Keratinocyte (primary cell): ENCODE measurements around the gene MFSD12. TPM values are rescaled to one million over a fixed set of nuclear protein-coding genes. Genes with fewer than 3 reads are reported as not detected.

Source experiments
- DNase-seq: peaks from one replicate; pipeline ENCODE4 v3.0.0-alpha.2; 2011; ENCODE audit warnings: low read depth, missing footprints, low spot score
- FAIRE-seq: peaks from 2 replicates; lab custom pipeline; 2011; peaks lifted over from hg19 to GRCh38; lab: Jason Lieb, UNC
- H2AFZ ChIP-seq: 2 replicates; pipeline ENCODE4 v1.6.0; 2012; ENCODE audit warnings: low read length, control low read depth, inconsistent platforms; ENCODE audit not compliant: control insufficient read depth
- H3K27ac ChIP-seq: 2 replicates; pipeline ENCODE4 v1.5.1; 2011; ENCODE audit warnings: low read length; ENCODE audit not compliant: control insufficient read depth, insufficient read depth
- H3K27me3 ChIP-seq: 3 replicates; pipeline ENCODE4 v1.6.0; 2011; ENCODE audit warnings: low read length; ENCODE audit not compliant: control insufficient read depth, insufficient read depth; ENCODE audit errors: extremely low read depth
- H3K36me3 ChIP-seq, 2 experiments: 2 replicates in 1 of 2; 3 replicates in 1 of 2; pipeline ENCODE4 v1.5.1; 2011; ENCODE audit warnings: low read length in 2 of 2, mild to moderate bottlenecking in 1 of 2; ENCODE audit not compliant: control insufficient read depth in 2 of 2, insufficient read depth in 2 of 2; ENCODE audit errors: extremely low read depth in 1 of 2
- H3K4me1 ChIP-seq: 3 replicates; pipeline ENCODE4 v1.5.1; 2011; ENCODE audit warnings: low read length; ENCODE audit not compliant: control insufficient read depth, insufficient read depth; ENCODE audit errors: extremely low read depth
- H3K4me2 ChIP-seq: 3 replicates; pipeline ENCODE4 v1.6.0; 2011; ENCODE audit warnings: low read depth, low read length; ENCODE audit not compliant: control insufficient read depth, insufficient read depth; ENCODE audit errors: extremely low read depth
- H3K4me3 ChIP-seq, 3 experiments: fragments of 200-600 bp in 1 of 3; sonication (generic) in 1 of 3; 2 replicates in 2 of 3; 3 replicates in 1 of 3; pipeline ENCODE4 v1.5.1; 2011 to 2016; ENCODE audit warnings: low read length in 3 of 3, mild to moderate bottlenecking in 3 of 3, control low read depth in 2 of 3, inconsistent platforms in 1 of 3, low read depth in 1 of 3, mixed read lengths in 1 of 3, mixed run types in 1 of 3, moderate library complexity in 1 of 3; ENCODE audit not compliant: control insufficient read depth in 2 of 3, insufficient read depth in 2 of 3; ENCODE audit errors: extremely low read depth in 1 of 3
- H3K79me2 ChIP-seq: 2 replicates; pipeline ENCODE4 v1.6.0; 2012; ENCODE audit warnings: low read length; ENCODE audit not compliant: control insufficient read depth, insufficient read depth
- H3K9ac ChIP-seq: 3 replicates; pipeline ENCODE4 v1.6.0; 2011; ENCODE audit warnings: low read length; ENCODE audit not compliant: control insufficient read depth, insufficient read depth; ENCODE audit errors: extremely low read depth
- H3K9me1 ChIP-seq: 3 replicates; pipeline ENCODE4 v1.6.0; 2011; ENCODE audit warnings: low read length; ENCODE audit not compliant: control insufficient read depth, insufficient read depth; ENCODE audit errors: extremely low read depth
- H3K9me3 ChIP-seq: 2 replicates; pipeline ENCODE4 v1.5.1; 2012; ENCODE audit warnings: low read depth, low read length; ENCODE audit not compliant: control insufficient read depth
- H4K20me1 ChIP-seq: 3 replicates; pipeline ENCODE4 v1.6.0; 2011; ENCODE audit warnings: low read length; ENCODE audit not compliant: control insufficient read depth, insufficient read depth; ENCODE audit errors: extremely low read depth
- CTCF ChIP-seq, 3 experiments: IDR thresholded peaks in 1 of 3; conservative IDR thresholded peaks in 1 of 3; optimal IDR thresholded peaks in 1 of 3; 2 replicates in 2 of 3; 3 replicates in 1 of 3; pipeline versions ENCODE3 to v1.5.1; 2011; ENCODE audit warnings: low read length in 3 of 3, mild to moderate bottlenecking in 3 of 3, moderate library complexity in 2 of 3, control low read depth in 1 of 3, inconsistent platforms in 1 of 3; ENCODE audit not compliant: insufficient read depth in 2 of 3; ENCODE audit errors: extremely low read depth in 1 of 3
- EZH2 ChIP-seq: IDR thresholded peaks from one replicate; pipeline ENCODE4 v1.6.1; 2012; ENCODE audit warnings: inconsistent platforms, mild to moderate bottlenecking, low read length, moderate library complexity
- dilution Hi-C: fragments of 300-500 bp; cut with MboI; formaldehyde crosslinking; loops from one replicate; pipeline ENCODE4 v1.7.0; 2020; ENCODE audit warnings: low sequenced_read_pairs; ENCODE audit not compliant: extremely low pct_ligation_motif_present
- polyA plus RNA-seq, 5 experiments: library from polyadenylated mRNA; depleted of rRNA in 3 of 5; stranded (reverse) in 3 of 5; stranded (forward) in 1 of 5; unstranded in 1 of 5; fragments of >200 nt; gene quantifications; 1 replicate in 1 of 5; 2 replicates in 3 of 5; 3 replicates in 1 of 5; pipeline versions ENCODE4 v1.2.1 to v1.2.3, GENCODE V29; 2011 to 2012; ENCODE audit warnings: missing spikeins in 2 of 5, low read depth in 1 of 5, low replicate concordance in 1 of 5

MFSD12 gene
- polyA plus RNA-seq, 1 donor (not counting 4 experiments of a cell fraction or from before 2014, with no cell fraction given), result 30.0 TPM

GRCh38 chr19:3538258-3538929 is 19.0 kb downstream of the MFSD12 start:
- H2AFZ ChIP-seq, result no peak overlapping the region
- no peaks in the 10 kb centered on the region for H3K4me1 ChIP-seq
- peaks cover 2% of the 10 kb centered on the region for H4K20me1 ChIP-seq
- no peak for DNase-seq
- no peak for FAIRE-seq
- no peaks in the 10 kb centered on the region for H3K27me3 ChIP-seq
- H3K79me2 ChIP-seq, result no peaks in the 10 kb centered on the region
- H3K9me3 ChIP-seq, result no peaks in the 10 kb centered on the region
- H3K9ac ChIP-seq, result no peak overlapping the region
- dilution Hi-C loops, result no loop called here
- no peak overlapping the region for H3K27ac ChIP-seq
- no peaks in the 10 kb centered on the region for H3K9me1 ChIP-seq
- no peak overlapping the region for H3K4me2 ChIP-seq
- peaks cover 5 to 21% of the 10 kb centered on the region in 2 experiments for H3K36me3 ChIP-seq
- TF ChIP-seq EZH2 (no peak), CTCF (optimal IDR thresholded peaks at IDR 0.05 in 1 of 3, IDR thresholded peaks at IDR 0.05 in 1 of 3, conservative IDR thresholded peaks at IDR 0.05 in 1 of 3; ENCODE audit: extremely low read depth in 1 of 3, insufficient read depth in 2 of 3, low read length in 3 of 3) (no peak)
- no peak overlapping the region for H3K4me3 ChIP-seq

- Histone ChIP-seq H3K27me3 (no peaks in the 10 kb centered on the region), H2AFZ (no peak overlapping the region), H3K4me2 (no peak overlapping the region), H3K27ac (no peak overlapping the region), H4K20me1 (peaks cover 2% of the 10 kb centered on the region), H3K9me3 (no peaks in the 10 kb centered on the region), H3K9me1 (no peaks in the 10 kb centered on the region), H3K36me3 (peaks cover 5 to 20% of the 10 kb centered on the region in 2 experiments), H3K9ac (no peak overlapping the region), H3K4me1 (no peaks in the 10 kb centered on the region), H3K4me3 (no peak overlapping the region), H3K79me2 (no peaks in the 10 kb centered on the region)
- TF ChIP-seq CTCF (optimal IDR thresholded peaks at IDR 0.05 in 1 of 3, IDR thresholded peaks at IDR 0.05 in 1 of 3, conservative IDR thresholded peaks at IDR 0.05 in 1 of 3; ENCODE audit: extremely low read depth in 1 of 3, insufficient read depth in 2 of 3, low read length in 3 of 3) (no peak), EZH2 (no peak)
- DNase-seq (no peak), FAIRE-seq (no peak)
- dilution Hi-C loops, result no loop called here
Measured at GRCh38 chr19:3537438-3538240, 19.7 kb downstream of the MFSD12 start.
